ENCODE results near the gene GATM. TPM values are rescaled to one million over a fixed set of nuclear protein-coding genes. Genes with fewer than 3 reads are reported as not detected.

Gene GATM
- polyA plus RNA-seq, 1 donor (not counting 4 experiments of a cell fraction or from before 2014, with no cell fraction given): 0.60 TPM

GRCh38 chr15:45393851-45394250 lies 15.5 kb upstream of the GATM start:
- Histone ChIP-seq H3K36me3 (ENCODE audit: control insufficient read depth in 2 of 2, extremely low read depth in 1 of 2, insufficient read depth in 2 of 2, low read length in 2 of 2) (no peaks in the 10 kb centered on the region), H3K4me3 (ENCODE audit: control insufficient read depth in 2 of 3, extremely low read depth in 1 of 3, insufficient read depth in 2 of 3, low read depth in 1 of 3, low read length in 3 of 3) (no peak overlapping the region), H3K27ac (ENCODE audit: control insufficient read depth, insufficient read depth, low read length) (no peak overlapping the region), H3K9me3 (ENCODE audit: control insufficient read depth, low read depth, low read length) (no peaks in the 10 kb centered on the region), H2AFZ (ENCODE audit: control insufficient read depth, low read length) (no peak overlapping the region), H3K9me1 (ENCODE audit: control insufficient read depth, extremely low read depth, insufficient read depth, low read length) (no peaks in the 10 kb centered on the region), H3K4me1 (ENCODE audit: control insufficient read depth, extremely low read depth, insufficient read depth, low read length) (peaks cover 4% of the 10 kb centered on the region), H3K4me2 (ENCODE audit: control insufficient read depth, extremely low read depth, insufficient read depth, low read depth, low read length) (no peak overlapping the region), H4K20me1 (ENCODE audit: control insufficient read depth, extremely low read depth, insufficient read depth, low read length) (no peaks in the 10 kb centered on the region), H3K79me2 (ENCODE audit: control insufficient read depth, insufficient read depth, low read length) (no peaks in the 10 kb centered on the region), H3K27me3 (ENCODE audit: control insufficient read depth, extremely low read depth, insufficient read depth, low read length) (no peaks in the 10 kb centered on the region), H3K9ac (ENCODE audit: control insufficient read depth, extremely low read depth, insufficient read depth, low read length) (no peak overlapping the region)
- dilution Hi-C loops (cut with MboI; ENCODE audit: extremely low pct_ligation_motif_present, low sequenced_read_pairs): loop anchor here (25.0 kb wide), 1 partner anchor 182 kb away; no protein-coding TSS in a partner anchor
- FAIRE-seq (peak; percentile 78), DNase-seq (ENCODE audit: low read depth, low spot score) (no peak)
- TF ChIP-seq EZH2 (IDR thresholded peaks at IDR 0.05; ENCODE audit: low read length): no peak
- TF ChIP-seq CTCF (optimal IDR thresholded peaks at IDR 0.05 in 1 of 3, IDR thresholded peaks at IDR 0.05 in 1 of 3, conservative IDR thresholded peaks at IDR 0.05 in 1 of 3; ENCODE audit: extremely low read depth in 1 of 3, insufficient read depth in 2 of 3, low read length in 3 of 3): peak; percentile 37 to 52 (median 44)

GRCh38 chr15:45392584-45392855 lies 14.2 kb upstream of the GATM start:
- no peaks in the 10 kb centered on the region for H3K9me3 ChIP-seq (ENCODE audit: control insufficient read depth, low read depth, low read length)
- H2AFZ ChIP-seq (ENCODE audit: control insufficient read depth, low read length): no peak overlapping the region
- H3K79me2 ChIP-seq (ENCODE audit: control insufficient read depth, insufficient read depth, low read length): no peaks in the 10 kb centered on the region
- H3K9ac ChIP-seq (ENCODE audit: control insufficient read depth, extremely low read depth, insufficient read depth, low read length): no peak overlapping the region
- peaks cover 4% of the 10 kb centered on the region for H3K4me1 ChIP-seq (ENCODE audit: control insufficient read depth, extremely low read depth, insufficient read depth, low read length)
- H3K27ac ChIP-seq (ENCODE audit: control insufficient read depth, insufficient read depth, low read length): no peak overlapping the region
- DNase-seq (ENCODE audit: low read depth, low spot score): no peak
- H3K4me3 ChIP-seq (ENCODE audit: control insufficient read depth in 2 of 3, extremely low read depth in 1 of 3, insufficient read depth in 2 of 3, low read depth in 1 of 3, low read length in 3 of 3): no peak overlapping the region
- no peaks in the 10 kb centered on the region for H4K20me1 ChIP-seq (ENCODE audit: control insufficient read depth, extremely low read depth, insufficient read depth, low read length)
- H3K9me1 ChIP-seq (ENCODE audit: control insufficient read depth, extremely low read depth, insufficient read depth, low read length): no peaks in the 10 kb centered on the region
- dilution Hi-C loops (cut with MboI; ENCODE audit: extremely low pct_ligation_motif_present, low sequenced_read_pairs): loop anchor here (25.0 kb wide), 1 partner anchor 180 kb away; no protein-coding TSS in a partner anchor
- H3K27me3 ChIP-seq (ENCODE audit: control insufficient read depth, extremely low read depth, insufficient read depth, low read length): no peaks in the 10 kb centered on the region
- TF ChIP-seq EZH2 (IDR thresholded peaks at IDR 0.05; ENCODE audit: low read length) (no peak), CTCF (optimal IDR thresholded peaks at IDR 0.05 in 1 of 3, IDR thresholded peaks at IDR 0.05 in 1 of 3, conservative IDR thresholded peaks at IDR 0.05 in 1 of 3; ENCODE audit: extremely low read depth in 1 of 3, insufficient read depth in 2 of 3, low read length in 3 of 3) (no peak)
- no peak overlapping the region for H3K4me2 ChIP-seq (ENCODE audit: control insufficient read depth, extremely low read depth, insufficient read depth, low read depth, low read length)
- no peaks in the 10 kb centered on the region for H3K36me3 ChIP-seq (ENCODE audit: control insufficient read depth in 2 of 2, extremely low read depth in 1 of 2, insufficient read depth in 2 of 2, low read length in 2 of 2)
- FAIRE-seq: no peak
